ENCODE data around the gene INPP4B.

The INPP4B gene

DNA sequence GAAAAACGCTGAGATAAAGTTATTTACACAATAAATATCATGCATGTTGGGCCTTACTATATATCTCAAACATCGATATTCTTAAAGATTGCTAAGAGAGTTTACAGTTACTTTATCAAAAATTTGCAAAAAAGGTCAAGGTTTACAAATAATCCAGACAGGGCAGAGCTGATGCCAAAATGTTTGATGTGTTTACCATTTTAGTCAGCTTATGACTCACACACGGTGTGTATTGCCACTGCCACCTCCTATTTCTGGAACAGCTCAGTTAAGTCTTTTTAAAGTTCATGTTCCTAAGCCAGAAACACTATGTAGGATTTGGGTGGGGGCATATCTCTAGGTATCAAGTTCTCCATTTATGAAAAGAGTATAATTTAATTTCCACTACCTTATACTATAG lies 580.6 kb downstream of the INPP4B start:
- Mint-ChIP-seq H3K4me3 (peak overlapping the region; percentile 72), H3K36me3 (peaks cover 54% of the 10 kb centered on the region), H3K27ac (peak overlapping the region; percentile 97), H3K27me3 (no peaks in the 10 kb centered on the region), H3K4me1 (peaks cover 92% of the 10 kb centered on the region), H3K9me3 (no peaks in the 10 kb centered on the region)

DNA sequence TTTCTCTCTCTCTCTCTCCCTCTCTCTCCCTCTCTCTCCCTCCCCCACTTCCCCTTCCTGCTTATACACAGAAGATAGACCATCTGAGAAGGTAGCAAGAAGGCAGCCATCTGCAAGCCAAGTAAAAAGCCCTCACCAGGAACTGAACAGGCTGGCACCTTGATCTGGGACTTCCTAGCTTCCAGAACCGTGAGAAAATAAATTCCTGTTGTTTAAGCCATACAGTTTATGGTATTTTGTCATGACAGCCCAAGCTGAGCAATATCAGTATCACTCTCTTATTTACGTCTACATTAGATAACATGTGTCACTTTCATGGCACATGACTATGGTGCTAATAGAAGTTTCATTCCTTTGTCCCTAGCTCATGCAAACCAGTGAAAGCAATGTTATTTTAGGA lies 581.1 kb downstream of the INPP4B start:
- peak overlapping the region; percentile 72 for H3K4me3 Mint-ChIP-seq

DNA sequence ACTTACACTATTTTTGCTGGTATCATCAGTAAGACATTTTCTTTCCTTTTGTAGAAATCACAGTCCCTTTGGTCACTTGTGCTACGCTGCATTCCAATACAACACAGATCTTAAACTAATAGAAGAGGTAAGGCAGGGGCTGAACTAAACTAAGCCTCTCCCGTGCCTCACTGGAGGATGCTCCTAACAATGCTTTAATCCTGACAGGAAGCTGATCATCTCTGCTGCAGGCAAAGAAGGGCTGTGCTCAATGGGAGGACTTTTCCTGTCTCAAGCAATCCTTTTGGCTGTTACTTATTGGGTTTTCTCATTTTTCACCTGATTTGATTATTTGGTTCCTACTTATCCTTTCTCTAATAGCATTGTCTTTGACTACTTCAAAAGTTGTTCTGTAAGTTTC lies 583.1 kb downstream of the INPP4B start:
- no peaks in the 10 kb centered on the region for H3K27me3 Mint-ChIP-seq
- peaks cover 44% of the 10 kb centered on the region for H3K36me3 Mint-ChIP-seq
- H3K4me1 Mint-ChIP-seq: peaks cover 70% of the 10 kb centered on the region
- no peaks in the 10 kb centered on the region for H3K9me3 Mint-ChIP-seq
- H3K27ac Mint-ChIP-seq: peak overlapping the region; percentile 18
- H3K4me3 Mint-ChIP-seq: no peak overlapping the region

More for the DNA sequence above, 581.1 kb downstream of the INPP4B start:
- Mint-ChIP-seq H3K27ac (peak overlapping the region; percentile 97), H3K36me3 (peaks cover 52% of the 10 kb centered on the region), H3K9me3 (no peaks in the 10 kb centered on the region), H3K27me3 (no peaks in the 10 kb centered on the region), H3K4me1 (peaks cover 86% of the 10 kb centered on the region)

DNA sequence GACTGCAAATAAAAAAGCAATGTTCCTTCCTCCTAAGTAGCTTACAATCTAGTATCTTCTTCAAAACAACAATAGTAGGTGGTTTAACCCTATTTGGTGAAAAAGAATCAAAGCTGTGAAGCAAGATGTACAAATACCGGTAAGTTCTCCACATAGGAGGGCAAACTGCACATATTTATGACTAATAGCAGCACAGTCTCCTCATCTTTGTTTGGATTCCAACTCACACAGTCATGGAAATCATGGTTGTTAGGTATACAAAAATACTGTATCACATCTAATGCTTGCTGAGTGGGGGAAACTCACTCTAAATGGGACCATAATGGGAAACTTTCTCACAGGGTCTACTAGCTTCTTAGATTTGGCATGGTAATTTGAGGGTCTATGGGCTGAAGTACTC lies 597.2 kb downstream of the INPP4B start:
- H3K27ac Mint-ChIP-seq: no peak overlapping the region
- H3K9me3 Mint-ChIP-seq: no peaks in the 10 kb centered on the region
- H3K4me1 Mint-ChIP-seq: peaks cover 41% of the 10 kb centered on the region
- peaks cover 30% of the 10 kb centered on the region for H3K36me3 Mint-ChIP-seq
- H3K27me3 Mint-ChIP-seq: no peaks in the 10 kb centered on the region
- no peak overlapping the region for H3K4me3 Mint-ChIP-seq

DNA sequence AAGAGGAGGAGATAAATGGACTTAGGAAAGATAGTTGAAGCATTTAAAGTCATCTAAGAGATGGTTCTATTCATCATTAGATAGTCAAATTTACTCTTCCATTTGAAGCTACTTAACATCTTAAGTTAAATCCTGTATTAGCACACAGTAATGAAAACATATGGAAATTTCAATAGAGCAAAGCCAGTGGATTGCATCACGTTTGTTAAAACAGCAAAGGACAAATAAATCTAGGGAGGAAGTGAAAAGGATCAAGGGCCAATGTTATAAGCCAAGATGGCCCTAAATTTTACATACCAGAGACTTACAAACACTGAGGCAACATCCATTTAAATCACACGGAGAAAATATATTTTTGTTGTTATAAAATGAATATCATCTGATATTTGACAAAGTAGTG lies 602.8 kb downstream of the INPP4B start:
- Mint-ChIP-seq H3K27ac (peak overlapping the region; percentile 42), H3K27me3 (no peaks in the 10 kb centered on the region), H3K36me3 (peaks cover 34% of the 10 kb centered on the region)

DNA sequence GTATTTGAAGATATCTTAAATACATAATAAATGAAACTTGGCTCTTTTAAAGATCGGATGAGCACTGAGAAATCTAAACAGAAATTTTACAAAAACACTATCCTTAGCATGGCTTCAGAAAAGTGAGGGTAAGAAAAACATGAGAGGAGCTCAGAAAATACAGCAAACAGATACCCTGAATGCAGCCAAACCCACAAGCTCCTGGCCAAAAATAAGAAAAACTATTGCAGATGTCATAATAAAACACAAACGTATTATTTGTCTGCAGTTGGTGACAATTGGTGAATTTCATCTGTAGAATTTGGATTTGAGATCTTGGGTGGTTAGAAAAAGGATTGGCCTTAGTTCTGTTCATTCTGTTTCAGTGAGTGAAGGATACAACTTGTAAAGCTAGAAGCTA lies 603.9 kb downstream of the INPP4B start:
- H3K4me3 Mint-ChIP-seq: no peak overlapping the region
- peaks cover 54% of the 10 kb centered on the region for H3K4me1 Mint-ChIP-seq
- H3K36me3 Mint-ChIP-seq: peaks cover 30% of the 10 kb centered on the region
- H3K9me3 Mint-ChIP-seq: no peaks in the 10 kb centered on the region
- no peaks in the 10 kb centered on the region for H3K27me3 Mint-ChIP-seq
- H3K27ac Mint-ChIP-seq: no peak overlapping the region

More for the DNA sequence above, 602.8 kb downstream of the INPP4B start:
- Mint-ChIP-seq H3K4me3 (no peak overlapping the region), H3K4me1 (peaks cover 58% of the 10 kb centered on the region), H3K9me3 (no peaks in the 10 kb centered on the region)

DNA sequence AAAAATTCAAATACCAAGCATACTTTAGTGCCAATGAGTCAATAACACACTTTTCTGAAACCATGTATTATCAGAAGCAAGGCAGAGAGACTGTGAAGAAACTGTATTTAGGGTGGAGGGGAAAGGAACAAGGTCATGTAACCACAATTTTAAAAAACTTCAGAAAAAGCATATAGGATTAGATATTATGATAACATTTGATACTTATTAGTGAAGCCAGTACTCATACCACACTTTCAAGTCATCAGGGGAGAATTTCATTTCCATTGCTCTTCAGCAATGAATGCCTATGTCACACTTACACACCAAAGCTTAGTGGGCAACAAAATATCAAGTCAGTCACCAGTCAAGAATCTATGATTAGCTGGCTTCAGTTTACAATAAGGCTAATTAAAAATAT lies 607.5 kb downstream of the INPP4B start:
- peaks cover 56% of the 10 kb centered on the region for H3K4me1 Mint-ChIP-seq
- H3K27ac Mint-ChIP-seq: peak overlapping the region; percentile 43
- no peaks in the 10 kb centered on the region for H3K27me3 Mint-ChIP-seq
- H3K4me3 Mint-ChIP-seq: no peak overlapping the region
- no peaks in the 10 kb centered on the region for H3K9me3 Mint-ChIP-seq
- H3K36me3 Mint-ChIP-seq: peaks cover 33% of the 10 kb centered on the region

DNA sequence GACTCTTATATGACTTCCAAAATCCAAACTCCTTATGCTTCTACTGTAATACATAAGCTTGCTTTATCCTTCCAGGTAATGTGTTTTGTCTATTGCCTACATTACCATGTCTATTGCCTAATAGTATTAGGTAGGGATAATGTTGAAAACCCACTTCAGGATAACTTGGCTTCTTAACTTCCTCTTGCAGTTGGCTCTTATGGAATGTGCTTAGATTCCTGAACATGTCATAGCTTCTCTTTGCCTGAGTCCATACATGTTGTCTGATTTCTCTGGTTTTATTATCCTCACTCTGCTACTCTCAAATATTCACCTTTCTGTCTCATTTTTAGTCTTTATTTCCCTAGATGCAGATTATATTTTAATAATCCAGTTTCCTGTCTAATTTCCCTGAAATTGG lies 609.8 kb downstream of the INPP4B start:
- Mint-ChIP-seq H3K36me3 (peaks cover 37% of the 10 kb centered on the region), H3K27ac (peak overlapping the region; percentile 52), H3K4me1 (peaks cover 56% of the 10 kb centered on the region), H3K9me3 (no peaks in the 10 kb centered on the region), H3K4me3 (no peak overlapping the region), H3K27me3 (no peaks in the 10 kb centered on the region)

DNA sequence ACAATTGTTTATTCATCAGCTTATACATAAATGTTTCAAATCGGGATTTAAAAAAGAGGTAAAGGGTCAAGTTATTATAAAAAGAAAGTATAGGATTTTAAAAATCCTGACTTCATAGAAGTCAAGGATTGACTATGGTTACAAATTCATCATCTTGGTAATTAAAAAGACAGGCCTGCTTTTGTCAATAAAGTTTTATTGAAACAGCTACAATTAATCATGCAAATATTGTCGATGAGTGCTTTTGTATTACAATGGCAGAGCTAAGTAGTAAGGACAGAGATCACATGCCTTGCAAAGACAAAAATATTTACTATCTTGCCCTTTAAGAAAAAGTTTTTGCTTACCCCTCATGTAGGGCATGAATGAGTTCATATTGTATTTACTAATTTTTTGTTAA lies 614.3 kb downstream of the INPP4B start:
- Mint-ChIP-seq H3K27me3 (no peaks in the 10 kb centered on the region), H3K36me3 (peaks cover 34% of the 10 kb centered on the region), H3K4me1 (peaks cover 46% of the 10 kb centered on the region), H3K27ac (no peak overlapping the region), H3K4me3 (no peak overlapping the region), H3K9me3 (no peaks in the 10 kb centered on the region)

DNA sequence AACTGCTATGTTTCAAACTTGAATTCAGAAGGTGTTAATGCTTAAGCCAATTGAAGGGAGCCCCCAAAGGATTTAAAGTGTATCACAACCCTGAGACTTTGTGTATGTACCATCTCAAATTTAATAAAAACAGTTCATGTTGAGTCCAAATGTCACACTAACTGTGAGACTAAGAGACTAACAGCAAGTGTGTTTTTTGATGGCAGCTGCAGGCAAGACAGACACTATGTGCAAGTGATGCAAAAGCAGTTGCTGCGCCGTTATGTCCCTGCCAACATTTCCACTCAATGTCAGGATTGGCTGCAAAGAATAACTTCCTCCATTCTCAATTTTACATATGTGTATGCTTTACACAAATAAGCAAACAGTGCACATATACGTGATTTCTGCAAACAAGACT lies 615.1 kb downstream of the INPP4B start:
- Mint-ChIP-seq H3K4me1 (peaks cover 47% of the 10 kb centered on the region), H3K9me3 (no peaks in the 10 kb centered on the region), H3K27me3 (no peaks in the 10 kb centered on the region), H3K4me3 (no peak overlapping the region), H3K27ac (no peak overlapping the region), H3K36me3 (peaks cover 33% of the 10 kb centered on the region)

DNA sequence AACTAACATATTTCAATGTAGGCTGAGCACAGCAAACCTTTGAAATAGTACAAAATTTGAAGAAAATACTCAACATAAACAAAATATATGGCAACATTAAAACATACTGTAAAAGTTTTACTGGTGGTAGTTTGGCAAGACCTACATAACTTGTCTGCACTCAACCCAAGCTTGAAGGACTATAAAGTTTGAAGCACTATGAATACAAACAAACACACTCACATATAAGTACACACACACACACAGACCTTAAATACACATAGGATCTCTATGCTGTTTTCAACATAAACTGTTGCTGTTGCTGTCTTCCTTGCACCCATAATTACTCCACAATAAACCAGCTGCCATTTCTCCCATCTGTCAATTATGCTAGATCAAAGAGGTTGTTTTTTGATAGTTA lies 620.1 kb downstream of the INPP4B start:
- Mint-ChIP-seq H3K27ac (no peak overlapping the region), H3K27me3 (no peaks in the 10 kb centered on the region), H3K36me3 (peaks cover 21% of the 10 kb centered on the region), H3K4me3 (no peak overlapping the region), H3K4me1 (peaks cover 37% of the 10 kb centered on the region), H3K9me3 (no peaks in the 10 kb centered on the region)

DNA sequence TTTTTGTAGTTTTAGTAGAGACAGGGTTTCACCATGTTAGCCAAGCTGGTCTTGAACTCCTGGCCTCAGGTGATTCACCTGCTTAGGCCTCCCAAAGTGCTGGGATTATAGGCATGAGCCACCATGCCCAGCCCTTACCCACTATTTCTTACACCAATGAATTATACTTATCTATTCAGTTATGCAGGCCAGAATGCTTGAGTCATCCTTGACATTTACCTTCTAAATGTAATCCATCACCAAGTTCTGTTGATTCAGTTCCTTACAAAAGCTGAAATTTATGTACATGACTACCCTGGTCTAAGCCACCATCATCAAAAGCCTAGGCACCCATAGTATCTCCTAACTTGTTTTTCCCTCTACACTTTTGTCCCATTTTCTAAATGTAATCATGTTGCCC lies 624.0 kb downstream of the INPP4B start:
- H3K27ac Mint-ChIP-seq: no peak overlapping the region
- peaks cover 15% of the 10 kb centered on the region for H3K36me3 Mint-ChIP-seq
- no peak overlapping the region for H3K4me3 Mint-ChIP-seq
- H3K9me3 Mint-ChIP-seq: no peaks in the 10 kb centered on the region
- peaks cover 32% of the 10 kb centered on the region for H3K4me1 Mint-ChIP-seq
- no peaks in the 10 kb centered on the region for H3K27me3 Mint-ChIP-seq

DNA sequence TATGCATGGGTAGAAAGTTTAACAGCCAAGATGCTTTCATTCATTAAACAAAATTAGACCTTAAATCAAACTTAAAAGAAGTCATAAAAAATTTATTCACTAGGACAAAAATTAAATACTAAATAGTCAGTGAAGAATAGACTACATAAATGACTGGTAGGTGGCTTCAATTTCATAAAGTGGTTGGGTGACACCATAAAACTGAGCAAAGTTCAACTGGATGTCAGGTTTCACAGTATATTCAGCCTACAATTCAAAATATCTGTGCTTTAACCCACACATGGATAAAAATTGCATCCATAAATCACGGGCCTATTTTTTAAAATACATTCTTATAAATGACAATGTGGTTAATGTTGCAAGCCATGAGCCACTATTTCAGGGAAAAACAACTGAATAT lies 627.4 kb downstream of the INPP4B start:
- no peaks in the 10 kb centered on the region for H3K9me3 Mint-ChIP-seq
- peaks cover 35% of the 10 kb centered on the region for H3K4me1 Mint-ChIP-seq
- H3K27me3 Mint-ChIP-seq: no peaks in the 10 kb centered on the region
- H3K36me3 Mint-ChIP-seq: peaks cover 19% of the 10 kb centered on the region
- no peak overlapping the region for H3K4me3 Mint-ChIP-seq
- no peak overlapping the region for H3K27ac Mint-ChIP-seq

DNA sequence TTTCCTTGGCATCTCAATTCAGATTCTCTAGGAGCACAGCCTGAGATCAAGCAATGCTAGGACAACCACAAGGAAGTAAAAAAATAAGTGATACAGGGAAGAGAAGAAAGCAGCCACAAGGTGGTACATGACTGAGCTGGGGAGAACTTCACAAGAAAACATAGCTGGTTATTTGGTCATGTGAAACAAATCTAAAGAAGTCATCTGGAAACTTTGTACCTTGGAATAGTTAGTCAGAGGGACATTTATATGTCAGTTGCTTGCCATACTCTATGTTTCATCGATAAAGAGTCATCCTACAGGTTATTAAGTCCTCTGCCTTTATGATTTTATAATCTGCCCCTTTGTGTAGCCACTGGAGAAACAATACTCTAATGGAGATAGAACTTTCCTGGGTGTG lies 634.7 kb downstream of the INPP4B start:
- H3K9me3 Mint-ChIP-seq: no peaks in the 10 kb centered on the region
- peaks cover 26% of the 10 kb centered on the region for H3K36me3 Mint-ChIP-seq
- no peaks in the 10 kb centered on the region for H3K27me3 Mint-ChIP-seq
- H3K27ac Mint-ChIP-seq: peak overlapping the region; percentile 56
- H3K4me1 Mint-ChIP-seq: peaks cover 38% of the 10 kb centered on the region
- H3K4me3 Mint-ChIP-seq: no peak overlapping the region

DNA sequence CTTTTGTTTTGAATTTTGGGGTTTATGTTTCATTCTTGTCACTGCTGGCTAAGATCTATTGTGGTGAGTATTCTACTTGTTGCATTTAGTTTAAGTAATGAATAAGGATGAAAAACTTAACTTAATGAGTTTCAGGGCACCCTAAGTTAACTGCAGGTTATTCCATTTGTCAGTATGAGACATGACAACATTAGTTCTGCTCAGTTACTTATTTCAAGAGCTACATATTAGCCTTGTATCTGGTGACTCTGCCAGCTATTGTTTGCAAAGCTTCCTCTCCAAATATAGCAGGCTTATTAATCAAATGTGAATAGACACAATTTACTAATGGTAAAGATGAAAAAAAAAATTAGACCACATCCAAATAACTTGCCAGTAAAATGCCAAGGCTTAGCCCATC lies 642.6 kb downstream of the INPP4B start:
- H3K4me3 Mint-ChIP-seq: no peak overlapping the region
- H3K9me3 Mint-ChIP-seq: no peaks in the 10 kb centered on the region
- peaks cover 31% of the 10 kb centered on the region for H3K4me1 Mint-ChIP-seq
- no peaks in the 10 kb centered on the region for H3K27me3 Mint-ChIP-seq
- H3K27ac Mint-ChIP-seq: no peak overlapping the region
- peaks cover 20% of the 10 kb centered on the region for H3K36me3 Mint-ChIP-seq

DNA sequence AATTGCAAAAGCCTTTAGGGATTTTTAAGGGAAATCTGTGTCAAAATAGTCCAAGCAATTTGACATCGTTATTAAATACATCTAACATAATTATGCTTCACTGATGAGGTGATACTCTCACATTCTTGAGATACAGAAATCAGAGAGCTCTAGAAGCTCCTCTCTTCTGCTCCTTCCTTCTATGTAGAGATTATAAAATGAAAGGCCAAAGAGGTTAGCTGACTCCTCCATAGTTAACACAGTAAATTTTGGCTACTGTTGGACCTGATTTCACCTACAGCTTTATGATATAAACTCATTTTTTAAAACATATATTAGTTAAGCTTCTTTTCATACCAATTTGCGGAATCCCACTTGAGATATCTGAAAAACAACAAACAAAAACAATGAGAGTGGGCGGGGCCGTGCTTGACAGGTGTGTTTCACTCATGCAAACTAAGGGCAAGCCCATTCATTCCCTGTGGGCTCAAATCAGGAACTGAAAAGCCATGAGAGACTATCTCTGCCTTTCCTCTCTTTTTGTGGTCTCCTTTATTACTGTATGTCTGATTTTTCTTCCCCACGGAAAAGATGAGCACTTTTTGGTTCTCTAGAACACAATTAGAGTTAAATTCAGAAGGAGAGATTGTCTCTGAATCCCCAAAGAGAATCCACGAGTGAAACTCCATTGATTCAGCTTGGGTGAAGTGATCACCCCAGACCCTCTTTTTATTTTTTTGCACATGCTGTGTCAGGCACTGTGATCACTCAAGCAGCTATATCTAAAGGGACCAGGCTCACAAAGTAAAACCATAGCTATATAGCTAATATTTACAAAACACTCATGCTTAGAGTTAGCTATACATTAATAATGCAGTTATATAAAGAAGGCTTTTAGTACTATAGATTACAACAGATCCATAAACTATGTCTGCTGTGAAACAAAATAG lies 643.4 kb downstream of the INPP4B start:
- Mint-ChIP-seq H3K36me3 (peaks cover 23% of the 10 kb centered on the region), H3K4me3 (no peak overlapping the region), H3K27ac (peak overlapping the region; percentile 41), H3K4me1 (peaks cover 34% of the 10 kb centered on the region), H3K27me3 (no peaks in the 10 kb centered on the region), H3K9me3 (no peaks in the 10 kb centered on the region)

Data from activated naive CD4-positive, alpha-beta T cell treated with anti-CD3 and anti-CD28 coated beads, Interleukin-2, amount 50 U/mL, for 24 hours (primary cell).